GM19455 (cell line): Measurements from ENCODE around the gene MIP.
"Not testable (repeated sequence)": the region's sequence is repeated elsewhere in the genome, so short reads cannot be mapped to it uniquely, and the experiment has no call there.

Experiments
- ATAC-seq: cut with Tn5 transposase; IDR thresholded peaks from one replicate; pipeline ENCODE4 v1.9.1; 2021; ENCODE audit not compliant: unreplicated experiment

The MIP gene

GRCh38 chr12:56454557-56454956 is at the start of gene MIP:
Gene MIP, minus strand, starts transcription at chr12:56454657. Its CDS starts 44 bp downstream, at chr12:56454613.
- ATAC-seq: no peak

- not testable (repeated sequence) for ATAC-seq
These were observed 45.4 kb upstream of the MIP start for GRCh38 chr12:56499879-56500278.

GRCh38 chr12:56499452-56499851 is 45.0 kb upstream of the MIP start:
- not testable (repeated sequence) for ATAC-seq

- ATAC-seq: not testable (repeated sequence)
These were observed 43.9 kb upstream of the MIP start for GRCh38 chr12:56498126-56498902.

- ATAC-seq: not testable (repeated sequence)
These were observed 42.2 kb upstream of the MIP start for GRCh38 chr12:56496704-56497103.

- ATAC-seq: not testable (repeated sequence)
These were observed 40.0 kb upstream of the MIP start for GRCh38 chr12:56494481-56494880.

GRCh38 chr12:56494106-56494415 is 39.6 kb upstream of the MIP start:
- not testable (repeated sequence) for ATAC-seq

- ATAC-seq: not testable (repeated sequence)
These were observed 39.1 kb upstream of the MIP start for GRCh38 chr12:56493409-56494105.

- no peak for ATAC-seq
These were observed 35.9 kb upstream of the MIP start for GRCh38 chr12:56490360-56490759.

GRCh38 chr12:56488041-56488955 is 33.8 kb upstream of the MIP start, which contains the start of gene GLS2:
Gene GLS2, minus strand, starts transcription at chr12:56488161. Its CDS starts 43 bp downstream, at chr12:56488118.
- peak; percentile 75 for ATAC-seq

GRCh38 chr12:56487448-56488040 is 33.1 kb upstream of the MIP start:
- peak; percentile 24 for ATAC-seq

- ATAC-seq: no peak
These were observed 32.2 kb upstream of the MIP start for GRCh38 chr12:56486694-56487093.

- no peak for ATAC-seq
These were observed 30.1 kb upstream of the MIP start for GRCh38 chr12:56484566-56484965.

GRCh38 chr12:56479625-56480024 is 25.2 kb upstream of the MIP start:
- no peak for ATAC-seq

- ATAC-seq: no peak
These were observed 23.2 kb upstream of the MIP start for GRCh38 chr12:56477521-56478225.

GRCh38 chr12:56476972-56477432 is 22.5 kb upstream of the MIP start:
- ATAC-seq: no peak

- ATAC-seq: no peak
These were observed 21.7 kb upstream of the MIP start for GRCh38 chr12:56476143-56476542.

- no peak for ATAC-seq
These were observed 19.9 kb upstream of the MIP start for GRCh38 chr12:56474389-56474788.

GRCh38 chr12:56469007-56469930 is 14.8 kb upstream of the MIP start:
- ATAC-seq: no peak
